HepG2 (cell line): ENCODE data around the gene TRMT5. TPM values are rescaled to one million over a fixed set of nuclear protein-coding genes. Genes with fewer than 3 reads are reported as not detected.
A peak's percentile ranks its signal among the peaks of the same experiment; 100 is the strongest.

Experiments
- ATF6 ChIP-seq: sonication (generic); formaldehyde crosslinking; conservative IDR thresholded peaks from 2 replicates; pipeline ENCODE4 v1.4.0; 2020; ENCODE audit warnings: missing genetic modification reagents
- CCAR2 ChIP-seq: fragments of 200-400 bp; formaldehyde crosslinking; optimal IDR thresholded peaks from 2 replicates; pipeline ENCODE3; 2018; ENCODE audit warnings: low read depth, mild to moderate bottlenecking, low read length, moderate library complexity
- EEA1 ChIP-seq: sonication (generic); formaldehyde crosslinking; IDR thresholded peaks from 2 replicates; pipeline ENCODE4 v1.5.1; 2020; ENCODE audit warnings: mild to moderate bottlenecking, missing genetic modification reagents, borderline replicate concordance
- HDAC1 ChIP-seq: sonication (generic); formaldehyde crosslinking; IDR thresholded peaks from 2 replicates; pipeline ENCODE4 v1.5.1; 2020; ENCODE audit warnings: mild to moderate bottlenecking, missing genetic modification reagents
- HNRNPH1 ChIP-seq: fragments of 200-400 bp; formaldehyde crosslinking; optimal IDR thresholded peaks from 2 replicates; pipeline ENCODE3; 2017; ENCODE audit warnings: mild to moderate bottlenecking, low read depth, low read length
- MNT ChIP-seq: fragments of 450-650 bp; IDR thresholded peaks from 2 replicates; pipeline ENCODE4 v1.6.1; 2016
- NFYC ChIP-seq: IDR thresholded peaks from 2 replicates; pipeline ENCODE4 v1.6.1; 2016; ENCODE audit warnings: missing genetic modification reagents, missing compliant biosample characterization
- POLR2AphosphoS5 ChIP-seq: IDR thresholded peaks from 2 replicates; pipeline ENCODE4 v1.6.1; 2012; ENCODE audit warnings: low read depth, low read length
- PPARG ChIP-seq: conservative IDR thresholded peaks from 2 replicates; pipeline ENCODE4 v1.6.1; 2016; ENCODE audit warnings: missing biosample characterization, missing genetic modification reagents
- SAP130 ChIP-seq: IDR thresholded peaks from 2 replicates; pipeline ENCODE4 v1.6.1; 2016; ENCODE audit warnings: low read depth
- ZBTB10 ChIP-seq: sonication (generic); formaldehyde crosslinking; IDR thresholded peaks from 2 replicates; pipeline ENCODE4 v1.4.0; 2020; ENCODE audit warnings: missing genetic modification reagents, borderline replicate concordance
- ZMYM2 ChIP-seq: sonication (generic); formaldehyde crosslinking; IDR thresholded peaks from 2 replicates; pipeline ENCODE4 v1.8.0; 2022; ENCODE audit warnings: mild to moderate bottlenecking, missing genetic modification reagents
- ZNF609 ChIP-seq: sonication (generic); formaldehyde crosslinking; IDR thresholded peaks from 2 replicates; pipeline ENCODE4 v1.4.0; 2020; ENCODE audit warnings: mild to moderate bottlenecking, missing genetic modification reagents, borderline replicate concordance
- ZNF775 ChIP-seq: sonication (generic); formaldehyde crosslinking; IDR thresholded peaks from 2 replicates; pipeline ENCODE4 v1.4.0; 2020; ENCODE audit warnings: missing genetic modification reagents, mild to moderate bottlenecking, moderate library complexity, borderline replicate concordance
- ZNF883 ChIP-seq: sonication (generic); formaldehyde crosslinking; IDR thresholded peaks from 2 replicates; pipeline ENCODE4 v1.5.1; 2020; ENCODE audit warnings: mild to moderate bottlenecking, missing genetic modification reagents; ENCODE audit errors: not compliant biosample characterization
- polyA plus RNA-seq, 8 experiments: library from polyadenylated mRNA; depleted of rRNA in 3 of 8; stranded (reverse) in 7 of 8; unstranded in 1 of 8; fragments of >200 nt; fragmentation: Illumina TruSeq in 4 of 8; extraction: Trizol in 4 of 8; gene quantifications; 2 replicates each; pipeline versions ENCODE4 v1.2.1 to v1.2.3, GENCODE V29; 2011 to 2016; ENCODE audit warnings: low read depth in 4 of 8, missing spikeins in 1 of 8, mixed read lengths in 1 of 8; ENCODE audit not compliant: insufficient read depth in 1 of 8
- total RNA-seq, 5 experiments: library from RNA; depleted of rRNA; stranded (reverse); fragments of >200 nt; fragmentation: Illumina TruSeq; extraction: Trizol; gene quantifications; 2 replicates each; pipeline ENCODE4 v1.2.3, GENCODE V29; 2016; ENCODE audit warnings: low read depth in 1 of 5

Gene TRMT5
- total and polyA plus RNA-seq, 2 of the 13 experiments (the other 11 are each of a cell fraction or from before 2014, with no cell fraction given), result 3.6 to 16.0 TPM

GRCh38 chr14:60980811-60981632 lies at the start of gene TRMT5, which contains the start of gene SLC38A6 (continued):
- TF ChIP-seq ATF6 (CRISPR knock-in tag) (no peak), HNRNPH1 (peak; percentile 56), PPARG (CRISPR knock-in tag) (peak; percentile 74), ZMYM2 (CRISPR knock-in tag) (no peak), HDAC1 (peak; percentile 95), CCAR2 (no peak), POLR2AphosphoS5 (peak; percentile 93), EEA1 (CRISPR knock-in tag) (peak; percentile 17; the same call in 1 of the 2 replicates), NFYC (CRISPR knock-in tag) (peak; percentile 38), ZNF883 (CRISPR knock-in tag) (no peak), ZBTB10 (CRISPR knock-in tag) (no peak), ZNF775 (CRISPR knock-in tag) (no peak), ZNF609 (CRISPR knock-in tag) (peak; percentile 26; the same call in 1 of the 2 replicates), SAP130 (CRISPR knock-in tag) (peak; percentile 98), MNT (peak; percentile 49; the same call in 1 of the 2 replicates)
